Measurements from ENCODE around the gene CYTH1. TPM values are rescaled to one million over a fixed set of nuclear protein-coding genes. Genes with fewer than 3 reads are reported as not detected.

The CYTH1 gene
- total RNA-seq, 4 donors from 2014 or later, result 42.1 to 86.7 (median 67.5) TPM

- intact Hi-C loops (cut with DNase I), result no loop called here
- 90 to 93% methylated on average over 17 to 22 of the region's 22 CpGs for WGBS, 2 donors
- no peak for DNase-seq
- H3K4me1 ChIP-seq, result peaks cover 12 to 59% (median 24%) of the 10 kb centered on the region in 3 donors
- TF ChIP-seq CTCF (IDR thresholded peaks at IDR 0.05), result no peak
- TF ChIP-seq POLR2A (IDR thresholded peaks at IDR 0.05), result no peak
- H3K4me3 ChIP-seq, result no peak overlapping the region
- H3K9me3 ChIP-seq, result no peaks in the 10 kb centered on the region
- H3K27me3 ChIP-seq, result no peaks in the 10 kb centered on the region
- peaks cover 0 to 19% (median 0%) of the 10 kb centered on the region in 3 donors for H3K36me3 ChIP-seq
- no peak overlapping the region for H3K27ac ChIP-seq
These were observed 112.7 kb downstream of the CYTH1 start for GRCh38 chr17:78669256-78669974.

- DNase-seq, result no peak
- no peaks in the 10 kb centered on the region for H3K27me3 ChIP-seq
- intact Hi-C loops (cut with DNase I), result no loop called here
These were observed 113.2 kb downstream of the CYTH1 start for GRCh38 chr17:78668847-78669246.

DNA sequence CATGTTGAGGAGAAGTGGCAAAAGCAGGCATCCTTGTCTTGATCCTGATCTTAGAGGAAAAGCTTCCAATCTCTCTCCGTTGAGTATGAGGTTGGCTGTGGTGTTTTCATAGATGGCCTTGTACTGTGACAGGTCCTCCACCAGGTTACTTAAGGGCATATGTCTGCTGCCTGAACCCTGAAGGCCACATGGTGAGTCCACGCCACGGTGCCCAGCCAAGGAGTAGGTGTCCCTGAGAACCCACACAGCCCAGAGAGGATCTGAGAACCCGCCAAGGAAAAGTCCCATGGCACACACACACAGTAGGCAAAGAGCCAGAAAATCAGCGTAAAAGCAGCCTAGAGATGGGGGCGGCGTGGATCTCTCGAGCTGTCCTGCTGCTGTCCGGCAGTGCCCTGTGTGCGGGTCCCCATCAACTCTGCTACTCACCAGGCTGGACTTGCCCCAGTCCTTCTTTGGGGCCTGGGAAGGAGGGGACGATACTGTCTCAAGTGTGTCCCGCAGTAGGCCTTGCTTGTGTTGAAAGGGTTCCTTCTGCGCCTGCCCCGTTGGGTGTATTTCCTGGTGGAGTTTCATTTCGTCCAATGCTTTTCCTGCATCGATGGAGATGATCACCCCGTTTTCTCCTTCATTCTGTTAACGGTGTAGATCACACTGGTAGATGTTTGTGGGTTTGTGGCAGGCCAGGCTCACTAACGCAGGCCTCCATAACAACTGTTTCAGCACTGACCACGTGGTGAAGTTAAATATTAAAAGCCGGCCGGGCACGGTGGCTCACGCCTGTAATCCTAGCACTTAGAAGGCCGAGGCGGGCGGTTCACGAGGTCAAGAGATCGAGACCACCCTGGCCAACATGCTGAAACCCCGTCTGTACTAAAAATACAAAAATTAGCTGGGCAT is 114.1 kb downstream of the CYTH1 start:
- peaks cover 12 to 44% (median 22%) of the 10 kb centered on the region in 3 donors for H3K4me1 ChIP-seq
- H3K27me3 ChIP-seq, result no peaks in the 10 kb centered on the region
- intact Hi-C loops (cut with DNase I), result no loop called here
- TF ChIP-seq POLR2A (IDR thresholded peaks at IDR 0.05) (no peak), CTCF (IDR thresholded peaks at IDR 0.05) (no peak)
- WGBS, 2 donors, result 91 to 96% methylated on average over 6 to 28 of the region's 30 CpGs
- peaks cover 0 to 4% (median 0%) of the 10 kb centered on the region in 3 donors for H3K36me3 ChIP-seq
- H3K4me3 ChIP-seq, result no peak overlapping the region
- no peaks in the 10 kb centered on the region for H3K9me3 ChIP-seq
- H3K27ac ChIP-seq, result no peak overlapping the region
- DNase-seq, result no peak

More at GRCh38 chr17:78668847-78669246, 113.2 kb downstream of the CYTH1 start:
- no peak for TF ChIP-seq CTCF (IDR thresholded peaks at IDR 0.05)
- no peak for TF ChIP-seq POLR2A (IDR thresholded peaks at IDR 0.05)
- Histone ChIP-seq H3K27ac (no peak overlapping the region), H3K4me1 (peaks cover 12 to 53% (median 22%) of the 10 kb centered on the region in 3 donors), H3K4me3 (no peak overlapping the region), H3K9me3 (no peaks in the 10 kb centered on the region), H3K36me3 (peaks cover 0 to 13% (median 0%) of the 10 kb centered on the region in 3 donors)
- 79 to 83% methylated on average over 4 of the region's 4 CpGs for WGBS, 2 donors

DNA sequence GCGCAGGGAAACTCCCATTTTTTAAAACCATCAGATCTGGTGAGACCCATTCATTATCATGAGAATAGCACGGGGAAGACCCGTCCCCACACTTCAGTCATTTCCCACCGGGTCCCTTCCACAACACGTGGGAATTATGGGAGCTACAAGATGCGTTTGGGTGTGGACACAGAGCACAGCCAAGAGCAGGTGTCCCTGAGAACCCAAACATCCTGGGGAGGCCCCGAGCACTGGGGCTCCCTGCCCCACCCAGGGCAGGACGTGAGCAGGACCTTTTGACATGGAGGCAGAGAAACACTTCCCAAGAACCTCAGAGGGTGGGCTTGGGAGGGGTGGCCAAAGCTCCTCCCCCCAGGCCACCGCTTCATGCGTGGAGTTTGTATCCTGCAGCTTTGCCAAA is 115.0 kb downstream of the CYTH1 start:
- H3K27me3 ChIP-seq, result no peaks in the 10 kb centered on the region
- no peak overlapping the region for H3K4me3 ChIP-seq
- H3K4me1 ChIP-seq, result peaks cover 12 to 38% (median 18%) of the 10 kb centered on the region in 3 donors
- peak overlapping the region in 1 of 4 donors; percentile 63 for H3K27ac ChIP-seq
- TF ChIP-seq CTCF (IDR thresholded peaks at IDR 0.05), result no peak
- TF ChIP-seq POLR2A (IDR thresholded peaks at IDR 0.05), result no peak
- no peak for DNase-seq
- no peaks in the 10 kb centered on the region for H3K36me3 ChIP-seq
- 83 to 87% methylated on average over 6 to 7 of the region's 10 CpGs for WGBS, 2 donors
- no peaks in the 10 kb centered on the region for H3K9me3 ChIP-seq
- intact Hi-C loops (cut with DNase I), result no loop called here
